ENCODE results near the gene TPM2.
A peak's percentile ranks its signal among the peaks of the same experiment; 100 is the strongest.

Gene TPM2

DNA sequence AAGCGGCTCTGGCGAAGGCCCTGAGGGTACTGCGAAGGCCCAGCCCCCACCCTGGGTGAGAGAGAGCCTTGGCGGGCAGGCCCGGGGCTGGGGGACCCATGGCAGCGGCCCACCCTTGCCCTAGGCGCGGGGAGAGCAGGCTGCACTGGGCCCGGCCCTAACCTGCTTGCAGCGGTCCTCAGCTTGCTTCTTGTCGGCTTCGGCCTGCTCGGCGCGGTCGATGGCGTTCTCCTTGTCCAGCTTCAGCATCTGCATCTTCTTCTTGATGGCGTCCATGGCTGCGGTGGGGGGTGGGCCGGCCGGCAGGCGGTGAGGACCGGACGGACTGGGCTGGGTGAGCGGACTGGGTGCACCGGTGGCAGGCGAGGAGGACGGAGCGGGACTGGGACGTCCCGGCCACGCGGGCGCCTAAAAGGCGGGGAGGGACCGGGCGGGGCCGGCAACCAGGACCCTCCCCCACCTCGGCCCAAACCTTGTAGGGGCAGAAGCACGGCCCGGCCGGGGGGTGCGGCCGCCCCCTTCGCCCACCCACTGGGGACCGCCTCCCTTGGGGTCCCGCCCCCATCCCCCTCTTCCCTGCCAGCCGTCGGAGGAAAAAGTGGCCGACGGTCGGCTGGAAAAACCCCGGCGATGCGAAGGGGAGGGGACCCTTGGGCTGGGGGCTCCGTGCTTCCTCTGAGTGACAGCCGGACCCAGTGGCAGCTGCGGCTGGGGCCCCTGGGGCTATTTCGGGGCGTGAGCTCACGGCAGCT is at the start of gene TPM2:
TPM2 (minus strand) TSS at position 384 of the 752 bp plus-strand sequence; CDS start at position 276, 108 bp downstream.
- DNase-seq: no peak

DNA sequence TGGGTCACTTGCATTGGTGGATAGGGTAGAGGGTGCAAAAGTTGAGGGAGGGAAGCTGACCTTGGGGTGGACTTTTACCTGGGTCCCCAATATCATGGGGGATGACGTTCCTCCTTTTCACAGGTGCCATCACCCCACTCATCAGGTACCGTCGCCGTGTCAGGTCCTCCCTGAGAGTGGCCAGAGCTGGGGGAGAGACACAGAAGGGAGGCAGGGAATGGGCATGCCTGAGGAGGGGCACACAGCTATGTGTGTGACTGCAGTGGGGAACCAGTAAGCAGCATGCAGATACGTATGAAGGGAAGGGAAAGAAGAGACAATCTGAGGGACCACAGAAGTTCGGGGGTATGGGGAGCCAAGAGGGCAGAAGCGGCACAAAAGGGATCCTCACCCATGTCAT is 49.2 kb upstream of the TPM2 start:
- DNase-seq: no peak

DNA sequence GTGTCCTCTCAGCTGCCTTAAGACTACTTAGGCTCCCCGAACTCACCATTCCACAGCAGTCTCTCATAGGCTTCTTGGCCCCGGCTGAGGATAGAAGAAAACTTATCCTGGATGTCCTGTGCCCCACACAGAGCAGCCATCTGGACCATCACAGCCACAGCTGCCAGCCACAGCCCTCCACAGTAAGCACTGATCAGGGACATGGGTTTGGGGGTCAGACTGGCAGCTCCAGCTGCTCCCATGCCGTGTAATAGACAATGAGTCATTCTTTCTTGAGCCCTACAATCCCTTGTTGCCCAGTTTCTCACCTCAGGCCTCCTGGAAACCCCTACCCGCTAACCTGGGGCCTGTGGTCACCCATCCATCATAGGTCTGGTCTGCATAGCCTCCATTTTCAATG is 48.5 kb upstream of the TPM2 start:
- DNase-seq: no peak

DNA sequence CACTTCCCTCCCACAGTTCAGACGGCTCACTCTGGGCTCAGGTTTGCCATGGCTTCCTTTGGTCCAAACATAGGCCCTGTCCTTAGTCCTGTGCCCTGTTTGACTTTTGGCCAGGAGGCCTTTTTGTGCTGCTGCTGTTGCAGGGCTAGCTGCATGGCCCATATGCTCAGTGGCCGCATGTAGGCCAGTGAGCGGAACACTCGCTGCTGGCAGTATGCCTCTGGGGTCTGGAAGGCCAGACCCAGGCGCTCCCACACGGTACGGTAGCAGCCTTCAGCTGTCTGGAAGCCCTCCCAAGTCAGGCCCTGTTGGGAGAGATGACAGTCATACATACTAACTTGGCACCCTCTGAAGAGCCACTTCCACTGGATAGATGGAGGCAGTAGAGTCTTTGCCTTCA is 47.4 kb upstream of the TPM2 start:
- no peak for DNase-seq

DNA sequence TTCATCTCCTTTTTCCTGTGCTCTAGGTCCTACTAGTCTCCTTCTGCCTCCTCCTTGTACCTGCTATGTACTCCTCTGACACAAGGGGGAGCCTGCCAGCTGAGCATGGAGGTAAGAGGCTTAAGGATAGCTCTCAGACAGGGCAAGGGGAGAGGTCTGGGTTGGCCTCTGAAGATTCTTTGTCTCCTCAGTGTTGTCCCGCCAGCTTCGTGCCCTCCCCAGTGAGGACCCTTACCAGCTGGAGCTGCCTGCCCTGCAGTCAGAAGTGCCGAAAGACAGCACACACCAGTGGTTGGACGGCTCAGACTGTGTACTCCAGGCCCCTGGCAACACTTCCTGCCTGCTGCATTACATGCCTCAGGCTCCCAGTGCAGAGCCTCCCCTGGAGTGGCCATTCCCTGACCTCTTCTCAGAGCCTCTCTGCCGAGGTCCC is 46.5 kb upstream of the TPM2 start:
- peak; percentile 46 to 55 for DNase-seq

DNA sequence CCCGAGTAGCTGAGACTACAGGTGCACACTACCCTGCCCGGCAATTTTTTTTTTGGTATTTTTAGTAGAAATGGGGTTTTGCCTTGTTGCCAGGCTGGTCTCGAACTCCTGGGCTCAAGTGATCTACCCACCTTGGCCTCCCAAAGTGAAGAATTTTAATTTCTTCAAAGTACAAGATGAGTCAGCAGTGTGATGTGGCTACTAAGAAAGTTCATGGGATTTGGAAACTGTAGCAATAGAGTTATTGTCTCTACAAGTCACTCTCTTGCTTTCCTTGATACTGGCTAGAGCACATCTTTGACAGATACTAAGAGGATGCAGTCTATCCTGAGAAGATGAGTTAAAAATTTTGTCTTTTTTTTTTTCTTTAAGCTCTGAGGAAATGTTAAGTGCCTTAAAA is 44.4 kb upstream of the TPM2 start:
- DNase-seq: no peak

DNA sequence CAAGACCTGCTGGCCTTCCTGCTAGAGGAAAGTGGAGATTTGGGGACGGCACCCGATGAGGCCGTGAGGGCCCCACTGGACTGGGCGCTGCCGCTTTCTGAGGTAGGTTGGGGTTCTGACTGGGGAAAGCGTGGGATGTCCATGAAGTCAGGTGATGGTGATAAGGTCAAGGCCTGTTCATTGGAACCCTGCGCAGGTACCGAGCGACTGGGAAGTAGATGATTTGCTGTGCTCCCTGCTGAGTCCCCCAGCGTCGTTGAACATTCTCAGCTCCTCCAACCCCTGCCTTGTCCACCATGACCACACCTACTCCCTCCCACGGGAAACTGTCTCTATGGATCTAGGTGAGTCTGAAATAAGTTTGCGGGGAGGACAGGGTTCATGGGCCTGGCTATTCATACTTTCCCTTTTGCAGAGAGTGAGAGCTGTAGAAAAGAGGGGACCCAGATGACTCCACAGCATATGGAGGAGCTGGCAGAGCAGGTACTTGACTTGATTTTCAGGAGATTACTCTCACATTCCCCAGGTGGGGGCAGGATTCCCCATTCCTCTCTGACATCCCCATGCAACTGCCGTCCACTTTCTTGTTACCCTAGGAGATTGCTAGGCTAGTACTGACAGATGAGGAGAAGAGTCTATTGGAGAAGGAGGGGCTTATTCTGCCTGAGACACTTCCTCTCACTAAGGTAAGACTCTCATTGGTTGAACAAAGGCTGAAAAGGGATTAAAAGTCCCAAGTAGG is 43.2 kb upstream of the TPM2 start:
- peak; percentile 15 to 26 for DNase-seq

DNA sequence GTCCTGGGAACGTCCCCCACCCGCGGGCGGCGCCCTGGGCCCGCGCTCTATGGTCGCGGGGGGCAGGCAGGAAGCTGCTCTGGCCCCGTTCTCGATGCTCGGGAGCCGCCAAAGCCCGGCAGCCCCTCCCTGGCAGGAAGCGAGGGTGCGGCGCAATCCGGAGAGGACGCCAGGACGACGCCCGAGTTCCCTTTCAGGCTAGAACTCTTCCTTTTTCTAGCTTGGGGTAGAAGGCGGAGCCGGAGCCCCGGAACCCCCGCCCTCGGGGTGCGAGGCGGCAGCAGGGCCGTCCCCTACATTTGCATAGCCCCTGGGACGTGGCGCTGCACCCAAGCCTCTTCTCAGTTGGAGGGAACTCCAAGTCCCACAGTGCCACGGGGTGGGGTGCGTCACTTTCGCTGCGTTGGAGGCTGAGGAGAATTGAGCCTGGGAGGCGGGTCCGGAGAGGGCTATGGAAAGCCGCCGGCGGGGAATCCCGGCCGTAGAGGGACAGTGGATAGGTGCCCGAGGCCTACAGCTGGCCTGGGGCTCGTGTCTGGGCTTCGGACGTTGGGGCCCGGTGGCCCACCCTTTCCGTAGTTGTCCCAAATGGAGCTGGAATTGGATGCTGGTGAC is 42.6 kb upstream of the TPM2 start, which contains the start of the genes CREB3 and TLN1:
CREB3 (plus strand) TSS at position 482 of the 615 bp plus-strand sequence; CDS start at position 589, 107 bp downstream.
TLN1 (minus strand) TSS at position 11 of the 615 bp plus-strand sequence. CDS start 6,501 bp downstream, outside the sequence.
- peak; percentile 91 to 94 for DNase-seq

DNA sequence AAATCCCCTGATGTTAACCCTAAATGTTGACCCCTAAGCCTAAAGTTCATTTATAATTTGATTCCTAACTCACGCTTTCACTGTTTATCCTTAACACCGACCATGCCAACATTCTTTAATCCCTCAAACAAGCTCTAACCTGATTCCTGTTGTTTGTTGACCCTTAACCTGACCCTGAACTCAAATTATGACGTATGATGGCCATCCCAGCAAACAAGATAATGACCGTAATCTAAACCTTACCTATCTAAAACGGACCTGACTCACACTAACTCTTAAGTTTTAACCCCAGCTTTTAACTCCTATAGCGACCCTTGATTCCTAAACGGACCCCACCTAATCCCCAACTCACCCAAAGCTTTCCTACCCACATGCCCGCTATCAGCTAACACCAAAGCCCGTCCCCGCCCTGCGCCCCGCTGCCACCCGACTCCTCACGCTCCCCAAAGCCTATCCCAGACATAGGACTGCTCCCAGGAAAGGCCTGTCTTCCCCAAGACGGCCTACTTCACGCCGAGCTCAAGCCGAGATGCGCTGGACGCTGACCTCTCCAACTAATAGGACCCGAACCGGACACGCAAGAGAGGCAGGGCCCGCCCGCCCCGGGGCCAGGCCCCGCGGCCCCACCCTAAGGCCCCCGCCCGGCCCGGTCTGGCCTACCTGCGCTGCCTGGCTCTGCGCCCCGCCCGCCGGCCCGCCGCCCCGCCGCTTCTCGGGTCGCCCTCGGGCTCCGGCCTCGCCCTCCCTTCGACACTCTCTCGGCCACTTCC is 41.9 kb upstream of the TPM2 start:
- DNase-seq: peak; percentile 24 to 27

DNA sequence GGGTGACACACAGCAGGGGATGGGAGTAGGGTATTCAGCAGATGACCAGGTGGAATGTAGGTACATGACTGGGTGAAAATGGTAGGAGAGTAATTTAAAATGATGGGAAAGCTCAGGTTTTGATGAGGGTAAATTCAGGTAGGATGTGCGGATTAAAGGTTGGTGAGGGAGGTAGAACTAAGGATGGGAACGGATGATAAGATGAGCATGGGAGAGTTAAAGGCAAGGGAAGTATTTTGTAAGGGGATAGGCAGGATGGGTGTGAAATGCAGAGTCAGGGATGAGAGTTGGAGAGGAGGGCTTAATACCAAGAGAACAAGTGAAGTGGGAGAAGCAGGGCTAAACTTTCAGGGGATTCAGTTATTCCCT is 40.7 kb upstream of the TPM2 start:
- no peak for DNase-seq

DNA sequence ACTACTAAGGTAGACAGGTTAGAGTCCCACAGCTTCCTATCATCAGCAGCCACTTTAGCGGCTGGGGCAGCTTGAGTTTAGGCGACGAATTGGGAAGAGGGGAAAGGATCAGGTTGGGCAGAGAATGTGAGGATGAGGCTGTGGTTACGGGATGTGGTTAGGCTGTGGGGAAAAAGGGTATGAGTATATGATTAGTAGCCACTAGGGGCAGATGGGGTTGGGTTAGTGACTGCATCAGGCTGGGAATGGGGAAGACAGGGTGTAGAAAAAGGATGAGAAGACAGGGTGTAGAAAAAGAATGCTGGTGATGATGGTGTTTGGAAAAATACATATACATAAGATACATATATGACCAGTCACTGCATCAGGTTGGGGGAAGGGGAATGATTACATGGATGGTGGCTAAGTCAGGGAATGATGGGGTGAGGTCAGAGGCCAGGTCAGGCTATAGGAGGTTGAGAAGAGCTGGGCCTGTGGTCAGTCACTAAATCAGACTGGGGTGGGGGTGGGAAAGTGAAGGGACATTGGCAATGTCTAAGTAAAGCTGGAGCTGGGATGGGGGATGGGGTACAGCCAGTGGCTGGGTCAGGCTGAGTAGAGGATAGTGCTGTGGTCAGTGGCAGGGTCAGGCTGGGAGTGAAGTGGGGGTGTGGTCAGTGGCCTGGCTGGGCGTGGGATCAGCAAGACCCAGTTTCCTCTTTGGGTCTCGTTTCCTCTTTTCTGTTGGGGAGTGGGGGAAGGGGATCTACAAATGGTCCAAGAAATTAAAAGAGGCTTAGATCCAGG is 40.2 kb upstream of the TPM2 start:
- peak; percentile 26 to 30 for DNase-seq

DNA sequence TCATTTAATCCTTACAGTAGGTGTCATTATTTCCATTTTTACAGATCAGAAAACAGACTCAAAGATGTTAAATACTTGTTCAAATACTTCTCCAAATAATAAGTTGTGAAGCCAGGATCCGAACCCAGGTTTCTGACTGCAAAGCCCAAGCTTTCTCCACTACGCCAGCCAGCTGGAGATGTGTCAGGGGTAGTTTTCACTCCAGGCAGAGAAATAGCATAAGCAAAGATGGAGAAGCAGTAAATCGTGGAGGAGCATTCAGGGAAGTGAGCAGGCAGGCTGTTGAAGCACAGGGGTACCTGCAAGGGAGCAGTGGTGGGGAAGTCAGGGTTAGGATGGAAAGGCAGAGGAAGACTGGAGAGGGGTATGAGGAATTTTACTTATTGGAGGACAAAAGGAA is 39.4 kb upstream of the TPM2 start:
- no peak for DNase-seq

DNA sequence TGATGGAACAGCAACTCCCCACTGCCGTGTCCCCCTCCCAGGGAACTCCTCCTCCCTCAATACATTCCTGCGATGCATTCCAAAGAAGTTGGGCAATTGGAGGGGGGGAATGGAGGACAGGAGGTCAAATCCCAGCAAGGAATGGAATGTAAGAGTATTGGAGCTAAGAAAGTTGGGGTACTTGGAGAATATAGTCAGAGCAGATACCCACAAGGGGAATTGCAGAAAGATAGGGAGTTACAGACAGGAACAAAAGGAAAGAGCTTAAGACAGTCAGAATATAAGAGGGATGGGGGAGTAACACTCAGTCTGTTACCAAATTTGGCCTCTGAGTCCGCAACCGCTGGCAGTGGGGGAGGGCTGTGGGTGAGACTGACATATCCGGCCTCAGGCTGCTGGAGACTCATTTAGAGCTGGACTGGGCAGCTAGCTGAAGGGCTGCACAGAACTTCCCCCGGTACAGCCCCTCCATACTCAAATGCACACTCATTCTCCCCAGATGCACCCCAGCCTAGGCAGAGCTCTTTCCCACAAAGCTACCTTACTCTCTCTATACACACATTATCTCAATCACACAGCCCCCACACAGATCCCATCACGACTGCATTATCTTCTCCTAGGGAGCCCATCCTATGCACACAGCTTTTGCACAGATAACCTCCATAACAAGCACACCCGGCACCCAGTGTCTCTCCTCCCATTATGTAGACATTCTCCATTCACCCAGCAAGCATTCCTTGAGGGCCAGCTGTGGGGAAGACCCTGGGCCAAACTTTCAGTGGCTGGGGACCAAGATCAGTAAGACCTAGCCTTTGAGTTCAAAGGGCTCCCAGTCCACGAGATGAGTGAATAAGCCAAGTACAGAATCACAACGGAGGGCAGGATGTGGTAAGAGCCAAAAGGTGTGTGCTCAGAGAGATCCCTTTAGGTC is 38.6 kb upstream of the TPM2 start:
- peak; percentile 35 to 36 for DNase-seq

DNA sequence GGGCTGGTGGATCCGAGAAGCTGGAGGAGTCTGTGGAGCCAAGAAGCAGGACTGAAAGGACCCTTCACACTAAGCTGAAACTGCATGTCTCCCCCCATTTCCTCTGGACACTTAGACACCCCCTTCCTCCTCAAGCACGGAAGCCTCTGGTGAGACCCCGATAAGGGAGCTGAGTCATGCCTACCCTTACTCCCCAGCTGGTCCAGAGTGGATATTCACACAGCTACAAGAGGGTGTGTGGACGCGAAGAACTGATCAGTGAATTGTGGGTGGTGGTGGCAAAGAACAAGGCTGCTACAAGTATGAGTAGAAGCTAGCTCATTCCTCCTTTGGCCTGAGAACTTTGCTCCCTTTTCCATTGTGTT is 37.9 kb upstream of the TPM2 start:
- DNase-seq: no peak

DNA sequence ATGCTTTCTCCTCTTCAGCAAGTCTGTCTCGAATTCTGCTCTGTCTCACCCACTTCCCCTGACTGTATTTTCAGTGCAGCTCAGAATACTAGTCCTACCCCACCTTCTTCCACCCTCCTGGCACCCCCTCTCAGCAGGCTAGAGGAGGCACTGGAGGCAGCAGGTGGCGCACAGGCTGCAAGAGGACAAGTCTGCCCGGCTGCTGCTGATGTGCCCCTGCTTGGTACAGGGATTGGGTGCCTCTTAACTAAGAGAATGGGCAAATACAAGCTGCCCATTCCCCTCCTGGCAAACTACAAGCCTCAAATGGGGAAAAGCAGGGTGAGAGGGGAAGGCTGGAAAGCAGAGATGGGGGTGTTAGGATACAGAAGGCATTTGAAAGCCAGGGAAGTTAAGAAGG is 37.2 kb upstream of the TPM2 start:
- DNase-seq: no peak

DNA sequence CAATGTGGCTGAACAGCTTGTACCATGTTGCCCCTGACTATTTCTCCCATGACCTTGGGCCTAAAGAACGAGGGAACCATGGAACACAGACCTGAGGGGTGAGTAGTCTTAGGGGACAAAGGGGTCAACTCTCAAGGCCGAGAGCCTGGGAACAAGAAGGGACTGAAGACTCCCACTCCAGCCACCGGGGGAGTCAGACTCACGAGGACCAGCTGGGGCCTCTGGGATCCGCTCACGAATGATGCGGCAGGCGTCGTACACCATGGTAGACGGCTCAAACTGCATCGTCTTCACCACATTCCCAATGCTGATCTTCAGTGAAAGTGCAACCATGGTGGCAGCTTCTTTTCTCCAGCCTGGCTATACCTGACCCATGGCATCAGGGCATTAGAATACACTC is 35.6 kb upstream of the TPM2 start:
- DNase-seq: no peak

DNA sequence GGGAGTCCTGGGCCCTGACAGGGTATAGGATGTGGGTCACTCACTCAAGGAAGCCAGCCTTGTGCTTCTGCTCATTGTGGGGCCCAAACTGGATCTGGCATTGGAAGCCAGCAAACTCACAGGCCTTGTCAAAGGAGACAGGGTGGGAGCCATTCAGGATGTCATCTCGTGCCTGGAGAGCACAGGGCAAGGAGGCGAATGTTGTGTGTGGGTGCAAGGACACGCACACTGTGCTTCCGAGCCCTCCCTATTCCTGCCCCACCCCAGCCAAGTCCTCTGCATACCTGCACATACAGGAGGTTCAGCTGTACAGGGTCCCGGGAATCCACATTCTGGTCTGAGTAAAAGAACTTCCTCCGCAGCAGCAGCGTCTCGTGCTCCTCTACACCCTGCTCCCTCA is 34.2 kb upstream of the TPM2 start:
- no peak for DNase-seq

DNA sequence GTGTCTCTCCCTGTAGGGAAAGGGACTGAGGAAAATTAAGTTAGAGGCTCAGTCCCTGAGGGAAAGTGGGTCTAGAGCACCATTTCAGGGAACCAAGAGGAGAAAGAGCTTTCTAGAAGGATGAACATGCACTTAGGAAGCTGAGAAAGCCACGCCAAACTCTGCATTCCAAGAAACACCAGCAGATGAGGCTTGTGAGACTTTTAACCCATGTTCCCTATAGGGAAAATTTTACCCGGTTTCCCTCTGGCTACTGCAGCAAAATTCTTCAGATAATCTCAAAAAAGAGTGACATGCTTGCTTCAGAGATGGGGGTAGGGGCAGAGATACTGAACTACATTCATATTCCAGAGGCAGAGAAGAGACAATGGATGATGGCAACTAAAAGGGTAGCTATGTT is 33.7 kb upstream of the TPM2 start:
- DNase-seq: no peak

DNA sequence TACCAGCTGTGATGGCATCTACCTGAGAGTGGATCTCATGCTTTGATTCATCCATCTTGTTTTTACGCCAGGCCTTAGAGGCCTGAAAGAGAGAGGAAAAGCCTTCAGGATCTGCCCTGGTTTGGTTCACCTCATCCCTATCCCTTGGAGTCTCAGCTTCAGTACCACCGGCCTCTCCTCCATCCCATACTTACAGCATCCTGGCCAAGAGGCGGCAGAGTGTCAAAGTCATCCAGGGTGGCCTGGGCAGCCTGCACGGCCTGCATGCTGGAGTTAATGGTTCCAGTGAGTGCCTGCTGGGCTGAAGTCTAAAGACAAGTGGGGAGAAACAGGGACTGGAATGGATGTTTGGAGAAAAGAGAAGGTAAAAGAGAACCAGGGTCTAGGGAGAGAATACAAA is 29.8 kb upstream of the TPM2 start:
- DNase-seq: no peak

DNA sequence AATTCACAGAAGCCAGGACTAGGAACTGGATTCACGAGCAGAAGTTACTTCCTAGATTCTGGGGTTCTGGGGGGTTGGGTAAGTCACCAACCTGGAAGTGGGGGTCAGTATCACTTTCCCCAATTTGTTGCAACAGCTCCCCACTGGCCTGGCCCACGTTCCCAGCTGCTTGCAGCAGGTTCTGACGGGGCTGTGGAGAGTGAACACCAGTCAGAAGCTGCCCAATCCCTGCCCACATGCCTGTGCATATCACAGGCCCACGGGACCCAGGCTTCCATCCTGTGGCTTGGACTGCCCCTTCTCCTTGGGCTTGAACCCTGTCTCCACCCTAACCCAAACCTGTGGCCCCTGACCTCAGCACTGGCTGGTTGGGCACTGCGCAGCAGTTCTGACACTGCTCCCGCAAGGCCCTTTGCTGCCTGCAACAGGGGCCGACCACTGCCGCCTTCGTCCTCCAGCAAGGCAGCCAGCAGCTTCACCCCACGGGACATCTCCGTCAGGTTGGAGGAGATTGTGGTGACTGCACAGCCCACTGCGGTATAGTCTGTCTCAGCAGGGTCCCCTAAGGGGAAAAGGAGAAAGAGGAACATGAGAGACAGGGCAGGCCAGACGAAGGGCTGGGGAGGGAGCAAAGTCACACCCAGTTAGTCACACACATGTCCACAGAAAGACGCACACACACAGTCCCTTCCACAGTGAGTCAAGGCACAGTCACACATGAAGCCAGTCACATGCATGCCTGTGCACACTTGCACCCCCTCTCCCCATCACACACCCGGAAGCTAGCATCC is 29.2 kb upstream of the TPM2 start:
- no peak for DNase-seq

All from stimulated activated CD4-positive, alpha-beta T cell treated with anti-CD3 and anti-CD28 coated beads, Interleukin-2, amount 100 ng/mL, for 48 hours (primary cell).